Activated CD8-positive, alpha-beta memory T cell treated with anti-CD3 and anti-CD28 coated beads for 48 hours (primary cell): ENCODE data around the gene ETV5.

Experiments
- DNase-seq, 3 experiments: peaks; one replicate each; pipeline ENCODE4 v3.0.0-alpha.2; 2020; ENCODE audit warnings: low read depth in 2 of 3, low spot score in 2 of 3

The ETV5 gene

GRCh38 chr3:186070133-186070532, 38.8 kb downstream of the ETV5 start:
- no peak for DNase-seq

DNA sequence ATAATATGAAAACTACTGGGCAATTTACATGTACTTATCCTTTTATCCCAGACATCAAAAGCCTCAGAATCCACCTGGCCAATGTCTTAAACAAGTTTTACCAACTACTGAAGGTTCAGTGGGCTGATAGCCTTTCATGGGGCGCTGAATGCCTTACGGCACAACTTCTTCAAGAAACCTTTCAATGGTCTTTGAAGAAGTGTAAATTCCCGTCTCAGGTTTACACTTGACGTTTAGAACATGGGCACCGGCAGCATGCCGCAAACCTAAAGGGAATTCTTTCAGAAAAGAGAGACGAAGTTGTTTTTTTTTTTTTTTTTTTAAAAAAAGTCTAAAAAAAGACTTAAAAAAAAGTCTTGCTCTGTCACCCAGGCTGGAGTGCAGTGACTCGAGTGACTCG, 39.7 kb downstream of the ETV5 start:
- DNase-seq = no peak

DNA sequence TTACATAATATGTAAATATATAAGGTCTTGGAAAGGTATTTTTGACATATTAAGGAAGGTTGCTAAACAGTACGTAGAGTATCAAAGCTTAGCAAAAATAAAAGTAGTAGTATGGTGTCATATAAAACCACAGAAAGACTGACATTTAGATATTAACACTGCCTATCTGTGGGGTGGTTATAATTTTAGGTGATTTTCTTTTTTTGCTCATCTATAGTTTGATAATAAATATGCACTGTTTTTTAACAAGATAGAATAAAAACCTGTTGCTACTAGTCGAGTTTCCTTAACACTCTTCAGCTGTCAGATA, 40.7 kb downstream of the ETV5 start:
- no peak for DNase-seq

DNA sequence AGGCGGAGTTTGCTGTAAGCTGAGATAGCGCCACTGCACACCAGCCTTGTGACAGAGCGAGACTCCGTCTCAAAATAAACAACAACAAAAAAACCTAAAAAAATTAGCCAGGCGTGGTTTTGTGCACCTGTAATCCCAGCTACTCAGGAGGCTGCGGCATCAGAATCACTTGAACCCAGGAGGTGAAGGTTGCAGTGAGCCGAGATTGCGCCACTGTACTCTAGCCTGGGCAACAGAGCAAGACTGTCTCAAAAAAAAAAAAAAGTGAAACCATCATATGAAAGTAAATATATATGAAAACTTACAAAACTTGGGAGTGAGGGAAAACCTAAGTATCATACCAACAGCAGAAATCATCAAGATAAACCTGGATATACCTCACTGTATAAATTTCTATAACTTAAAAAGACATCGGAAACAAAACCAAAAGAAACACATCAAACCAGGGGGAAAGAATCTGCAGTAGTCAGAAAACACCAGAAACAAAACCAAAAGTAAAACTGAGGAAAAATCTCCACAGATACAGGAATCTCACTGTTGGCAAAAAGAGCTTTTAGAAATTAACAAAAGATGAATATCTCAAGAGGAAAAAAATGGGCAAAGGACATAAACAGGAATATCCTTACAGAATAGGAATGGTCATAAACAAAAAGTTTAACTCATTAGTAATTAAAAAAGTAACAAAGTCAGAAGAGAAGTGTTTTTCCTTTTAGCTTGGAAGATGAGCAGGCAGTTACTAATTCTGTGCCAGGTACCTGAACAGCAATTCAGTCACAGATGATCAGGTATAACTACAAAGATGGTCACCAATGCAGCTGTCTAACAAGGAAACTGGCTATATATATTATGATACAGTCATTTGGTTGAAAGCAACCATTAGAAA, 41.3 kb downstream of the ETV5 start:
- DNase-seq = no peak

GRCh38 chr3:186060222-186060621, 48.7 kb downstream of the ETV5 start:
- DNase-seq = no peak

- no peak for DNase-seq
Measured at GRCh38 chr3:186059192-186059591, 49.7 kb downstream of the ETV5 start.

- no peak for DNase-seq
Measured at GRCh38 chr3:186058225-186058624, 50.7 kb downstream of the ETV5 start.

DNA sequence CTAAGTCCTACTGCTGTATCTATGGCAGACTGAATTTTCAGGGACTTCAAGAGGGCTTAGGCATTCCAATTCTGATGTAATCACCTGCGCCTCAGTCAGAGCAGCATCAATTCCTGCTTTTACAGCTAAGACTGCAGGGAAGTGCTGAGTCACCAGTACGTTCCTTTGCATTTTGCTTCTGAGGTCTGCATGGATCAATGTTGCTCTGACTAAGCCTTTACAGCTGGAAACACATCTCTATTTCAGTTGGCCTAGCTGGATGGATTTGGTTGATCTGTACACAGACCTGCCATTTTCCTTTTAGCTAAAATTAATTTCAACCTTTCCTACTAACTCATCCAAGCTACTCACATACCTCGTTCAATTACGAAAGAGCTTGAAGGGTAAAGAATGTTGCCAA, 51.3 kb downstream of the ETV5 start:
- no peak for DNase-seq

DNA sequence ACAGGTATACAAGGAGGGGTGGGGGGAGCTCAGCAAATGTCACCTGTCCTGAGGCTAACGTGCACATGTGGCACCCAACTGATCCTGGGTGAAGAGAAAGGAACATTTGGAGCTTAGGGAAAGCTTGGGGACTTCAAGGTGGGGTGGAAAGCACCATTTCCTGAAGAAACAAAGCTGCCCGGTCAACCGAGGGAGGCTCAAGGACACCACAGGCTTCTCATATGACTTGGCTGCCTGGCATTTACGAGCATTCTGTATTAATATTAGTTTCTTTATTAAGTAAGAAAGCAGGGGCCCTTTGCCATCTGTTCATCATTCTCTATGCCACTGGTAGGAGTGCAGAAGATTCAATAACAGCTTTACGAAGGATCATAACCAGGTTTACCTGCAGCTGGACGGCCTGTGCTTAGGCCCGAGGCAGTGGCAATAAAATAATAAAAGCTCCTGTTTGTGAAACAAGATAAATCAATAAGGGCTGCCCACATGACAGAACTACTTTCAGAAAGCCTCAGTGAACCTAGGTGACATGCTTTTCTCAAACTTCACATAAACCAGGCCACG, 54.0 kb downstream of the ETV5 start:
- DNase-seq = no peak

- DNase-seq = no peak
Measured at GRCh38 chr3:186053954-186054791, 54.7 kb downstream of the ETV5 start.

- DNase-seq = no peak
Measured at GRCh38 chr3:186052096-186052840, 56.6 kb downstream of the ETV5 start.

GRCh38 chr3:186049001-186049400, 59.9 kb downstream of the ETV5 start:
- no peak for DNase-seq

- no peak for DNase-seq
Measured at GRCh38 chr3:186048119-186048518, 60.8 kb downstream of the ETV5 start.

DNA sequence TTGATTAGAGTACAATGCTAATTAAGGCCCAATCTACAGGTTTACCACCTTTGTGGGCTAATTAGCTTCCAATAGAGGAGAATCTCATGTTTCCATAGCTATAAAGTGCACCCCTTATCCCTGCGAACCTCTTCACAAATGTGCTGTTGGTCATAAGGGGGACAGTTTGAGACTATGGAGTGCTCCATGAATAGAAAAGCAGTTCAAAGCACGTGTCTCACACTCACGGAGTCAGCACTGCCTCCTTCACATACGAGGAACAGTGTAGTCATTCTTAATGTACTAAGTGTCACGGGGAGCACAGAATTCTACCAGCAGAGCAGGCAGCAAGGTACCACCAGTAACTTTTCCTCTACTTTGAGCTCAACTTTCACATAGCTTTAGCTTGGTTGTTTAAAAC, 62.1 kb downstream of the ETV5 start:
- DNase-seq = no peak

DNA sequence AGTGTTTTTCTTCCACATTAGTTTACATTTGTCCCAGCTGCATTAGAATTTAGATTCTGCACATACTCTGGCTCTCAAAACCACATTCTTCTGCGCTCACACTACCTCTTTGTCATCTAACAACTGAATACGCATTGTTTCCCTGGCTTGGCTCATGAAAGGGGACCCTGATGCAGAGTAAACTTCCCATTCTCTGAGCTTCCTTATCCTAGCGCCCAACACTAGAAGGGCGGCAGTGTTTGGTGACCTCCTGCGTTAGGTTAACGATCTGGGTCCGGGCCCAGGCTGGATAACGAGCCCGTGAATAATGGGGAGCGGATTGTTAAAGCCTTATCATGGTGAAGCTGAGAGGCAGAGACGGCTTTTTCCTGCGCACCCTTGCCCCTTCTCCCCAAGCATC, 63.9 kb downstream of the ETV5 start:
- DNase-seq = no peak

- DNase-seq = no peak
Measured at GRCh38 chr3:186044427-186044826, 64.5 kb downstream of the ETV5 start.

GRCh38 chr3:186042521-186043202, 66.2 kb downstream of the ETV5 start:
- no peak for DNase-seq

- no peak for DNase-seq
Measured at GRCh38 chr3:186042036-186042435, 66.9 kb downstream of the ETV5 start.

- no peak for DNase-seq
Measured at GRCh38 chr3:186038360-186038759, 70.5 kb downstream of the ETV5 start.

- no peak for DNase-seq
Measured at GRCh38 chr3:186035277-186035676, 73.6 kb downstream of the ETV5 start.

- no peak for DNase-seq
Measured at GRCh38 chr3:186032321-186032720, 76.6 kb downstream of the ETV5 start.
